Right ventricle myocardium inferior (tissue), 1 donor: Measurements from ENCODE around the gene GPHN. TPM values are rescaled to one million over a fixed set of nuclear protein-coding genes. Genes with fewer than 3 reads are reported as not detected.
"Not testable (repeated sequence)": the region's sequence is repeated elsewhere in the genome, so short reads cannot be mapped to it uniquely, and the experiment has no call there.

Source experiments
- ATAC-seq: fragments of 200-7000 bp; cut with Tn5 transposase; one replicate; pipeline ENCODE4 v1.9.1; 2020; ENCODE audit warnings: mild to moderate bottlenecking, moderate library complexity
- DNase-seq: peaks from one replicate; pipeline ENCODE4 v3.0.0; 2021; ENCODE audit errors: missing footprints
- intact Hi-C: fragments of 100-400 bp; cut with DNase I; formaldehyde crosslinking; loops from one replicate; pipeline ENCODE4 v1.11.0; 2022
- total RNA-seq: library from RNA; stranded (reverse); fragmentation: NEBNext Ultra II Directional; extraction: Animal tissue kit (Norgen Biotek cat#: 25700); gene quantifications from one replicate; pipeline ENCODE4 v1.2.1, GENCODE V29; 2021
- donor health status: DM: no; HTN: yes; CAD: no; lungs with severe emphysema.

Gene GPHN
- total RNA-seq, 1 donor from 2014 or later, result 23.5 TPM

GRCh38 chr14:66831173-66831572 is 323.2 kb downstream of the GPHN start:
- DNase-seq, result no peak
- intact Hi-C loops, result no loop called here

GRCh38 chr14:66833816-66834215 is 325.9 kb downstream of the GPHN start:
- intact Hi-C loops, result no loop called here
- no peak for DNase-seq
- no peak for ATAC-seq

More at GRCh38 chr14:66831173-66831572, 323.2 kb downstream of the GPHN start:
- no peak for ATAC-seq

GRCh38 chr14:66837436-66837835 is 329.5 kb downstream of the GPHN start:
- intact Hi-C loops, ATAC-seq, DNase-seq: not testable (repeated sequence)

- DNase-seq (no peak), ATAC-seq (no peak)
- intact Hi-C loops, result no loop called here
Observed at GRCh38 chr14:66842911-66843512, 335.1 kb downstream of the GPHN start.

GRCh38 chr14:66850258-66850888 is 342.4 kb downstream of the GPHN start:
- ATAC-seq, result no peak
- DNase-seq, result no peak
- intact Hi-C loops, result no loop called here

GRCh38 chr14:66853311-66853710 is 345.4 kb downstream of the GPHN start:
- intact Hi-C loops, result no loop called here
- DNase-seq, result no peak
- ATAC-seq, result no peak

- no peak for DNase-seq
- ATAC-seq, result no peak
- intact Hi-C loops, result no loop called here
Observed at GRCh38 chr14:66857867-66858266, 349.9 kb downstream of the GPHN start.

- ATAC-seq, result no peak
Observed at GRCh38 chr14:66859063-66859671, 351.2 kb downstream of the GPHN start.

GRCh38 chr14:66881596-66881995 is 373.6 kb downstream of the GPHN start:
- intact Hi-C loops, result no loop called here
- no peak for ATAC-seq
- DNase-seq, result no peak

More at GRCh38 chr14:66859063-66859671, 351.2 kb downstream of the GPHN start:
- no peak for DNase-seq
- intact Hi-C loops, result no loop called here

GRCh38 chr14:66884149-66884548 is 376.2 kb downstream of the GPHN start:
- intact Hi-C loops, result no loop called here
- DNase-seq (no peak), ATAC-seq (no peak)

GRCh38 chr14:66900719-66901118 is 392.8 kb downstream of the GPHN start:
- DNase-seq, result no peak
- intact Hi-C loops, result no loop called here
- ATAC-seq, result no peak

GRCh38 chr14:66910311-66910840 is 402.4 kb downstream of the GPHN start:
- intact Hi-C loops, result no loop called here
- ATAC-seq (no peak), DNase-seq (no peak)

GRCh38 chr14:66916421-66916820 is 408.5 kb downstream of the GPHN start:
- no peak for ATAC-seq
- no peak for DNase-seq
- intact Hi-C loops, result no loop called here

GRCh38 chr14:66918527-66918926 is 410.6 kb downstream of the GPHN start:
- ATAC-seq, result no peak
- DNase-seq, result no peak
- intact Hi-C loops, result no loop called here

GRCh38 chr14:66920196-66920595 is 412.2 kb downstream of the GPHN start:
- no peak for DNase-seq
- no peak for ATAC-seq

GRCh38 chr14:66923251-66923650 is 415.3 kb downstream of the GPHN start:
- intact Hi-C loops, result no loop called here
- ATAC-seq, result no peak
- DNase-seq, result no peak

More at GRCh38 chr14:66920196-66920595, 412.2 kb downstream of the GPHN start:
- intact Hi-C loops, result no loop called here

- ATAC-seq, result no peak
- no peak for DNase-seq
- intact Hi-C loops, result no loop called here
Observed at GRCh38 chr14:66939409-66939808, 431.5 kb downstream of the GPHN start.

- intact Hi-C loops, result no loop called here
- ATAC-seq (no peak), DNase-seq (no peak)
Observed at GRCh38 chr14:66944872-66945271, 436.9 kb downstream of the GPHN start.

GRCh38 chr14:66955159-66955558 is 447.2 kb downstream of the GPHN start:
- DNase-seq (no peak), ATAC-seq (no peak)
- intact Hi-C loops, result no loop called here

- ATAC-seq (no peak), DNase-seq (no peak)
- intact Hi-C loops, result no loop called here
Observed at GRCh38 chr14:66959437-66960050, 451.6 kb downstream of the GPHN start.
